ENCODE data around the gene NANOGP8.

The NANOGP8 gene

GRCh38 chr15:35108453-35108852, 23.4 kb upstream of the NANOGP8 start:
- no peak for TF ChIP-seq CTCF (IDR thresholded peaks at IDR 0.05; ENCODE audit: low read depth, low read length)
- no peak overlapping the region for H3K4me3 ChIP-seq (ENCODE audit: low read depth, low read length)

- H3K4me3 ChIP-seq (ENCODE audit: low read depth, low read length): no peak overlapping the region
- no peak for TF ChIP-seq CTCF (IDR thresholded peaks at IDR 0.05; ENCODE audit: low read depth, low read length)
Measured at GRCh38 chr15:35107561-35107960, 22.5 kb upstream of the NANOGP8 start.

- TF ChIP-seq CTCF (IDR thresholded peaks at IDR 0.05; ENCODE audit: low read depth, low read length): no peak
- H3K4me3 ChIP-seq (ENCODE audit: low read depth, low read length): no peak overlapping the region
Measured at GRCh38 chr15:35107122-35107521, 22.0 kb upstream of the NANOGP8 start.

- no peak for TF ChIP-seq CTCF (IDR thresholded peaks at IDR 0.05; ENCODE audit: low read depth, low read length)
Measured at GRCh38 chr15:35104526-35105147, 19.5 kb upstream of the NANOGP8 start.

GRCh38 chr15:35102186-35102585, 17.1 kb upstream of the NANOGP8 start:
- no peak overlapping the region for H3K4me3 ChIP-seq (ENCODE audit: low read depth, low read length)
- TF ChIP-seq CTCF (IDR thresholded peaks at IDR 0.05; ENCODE audit: low read depth, low read length): no peak

More at GRCh38 chr15:35104526-35105147, 19.5 kb upstream of the NANOGP8 start:
- H3K4me3 ChIP-seq (ENCODE audit: low read depth, low read length): no peak overlapping the region

- no peak overlapping the region for H3K4me3 ChIP-seq (ENCODE audit: low read depth, low read length)
- TF ChIP-seq CTCF (IDR thresholded peaks at IDR 0.05; ENCODE audit: low read depth, low read length): no peak
Measured at GRCh38 chr15:35101335-35101734, 16.2 kb upstream of the NANOGP8 start.

- no peak overlapping the region for H3K4me3 ChIP-seq (ENCODE audit: low read depth, low read length)
- TF ChIP-seq CTCF (IDR thresholded peaks at IDR 0.05; ENCODE audit: low read depth, low read length): no peak
Measured at GRCh38 chr15:35098737-35099136, 13.6 kb upstream of the NANOGP8 start.

Data from WI38 (cell line).